GM21367 (cell line): ENCODE measurements around the gene NWD2.

ENCODE experiments used
- ATAC-seq: cut with Tn5 transposase; IDR thresholded peaks from one replicate; pipeline ENCODE4 v1.9.1; 2021; ENCODE audit not compliant: unreplicated experiment

Gene NWD2

DNA sequence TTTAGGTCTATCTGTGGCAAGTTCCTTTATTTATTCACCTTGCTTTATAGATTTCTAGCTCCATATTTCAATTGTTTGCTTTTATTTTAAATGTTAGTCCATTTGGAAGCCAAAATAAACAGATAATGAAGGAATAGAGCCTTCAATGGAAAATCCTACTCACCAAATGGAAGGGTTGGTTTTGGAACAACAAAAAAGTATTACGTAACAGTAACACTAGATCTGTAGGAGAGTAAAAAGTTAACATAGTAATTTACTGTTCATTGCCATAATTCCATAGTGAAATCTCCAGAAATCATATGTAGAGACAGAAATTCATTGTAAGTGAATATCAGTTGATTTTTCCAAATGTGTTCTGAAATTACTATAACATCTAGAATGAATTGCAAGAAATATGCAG is 34.6 kb downstream of the NWD2 start:
- no peak for ATAC-seq

DNA sequence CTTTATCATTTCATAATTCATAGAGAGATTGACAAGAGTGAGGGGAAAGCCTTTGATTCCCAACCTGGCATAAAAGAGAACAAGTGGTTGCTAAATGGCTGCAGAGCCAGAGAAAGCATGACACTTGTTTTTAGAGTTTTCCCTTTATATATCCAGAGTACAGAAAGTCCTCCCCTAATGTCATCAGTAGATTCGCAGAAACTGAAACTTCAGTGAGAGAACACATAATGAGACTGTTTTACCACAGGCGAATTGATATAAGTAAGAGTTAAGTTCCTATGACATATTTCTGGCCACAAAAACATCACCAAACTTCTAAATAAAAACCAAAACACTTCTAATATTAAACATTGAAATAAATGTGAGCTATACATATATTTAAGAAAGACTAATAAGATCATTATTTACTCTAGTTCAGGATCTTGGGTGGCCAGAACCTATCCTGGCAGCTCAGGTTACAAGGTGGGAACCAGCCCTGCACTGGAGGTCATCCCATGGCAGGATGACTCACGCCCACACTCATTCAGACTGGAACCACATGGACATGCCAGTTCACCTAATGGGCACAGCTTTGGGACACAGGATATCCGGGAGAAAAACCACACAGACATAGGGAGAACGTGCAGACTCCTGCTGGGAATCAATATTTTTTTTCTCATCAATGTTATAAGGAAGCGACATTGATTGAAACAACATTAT is 35.5 kb downstream of the NWD2 start:
- ATAC-seq, result no peak

DNA sequence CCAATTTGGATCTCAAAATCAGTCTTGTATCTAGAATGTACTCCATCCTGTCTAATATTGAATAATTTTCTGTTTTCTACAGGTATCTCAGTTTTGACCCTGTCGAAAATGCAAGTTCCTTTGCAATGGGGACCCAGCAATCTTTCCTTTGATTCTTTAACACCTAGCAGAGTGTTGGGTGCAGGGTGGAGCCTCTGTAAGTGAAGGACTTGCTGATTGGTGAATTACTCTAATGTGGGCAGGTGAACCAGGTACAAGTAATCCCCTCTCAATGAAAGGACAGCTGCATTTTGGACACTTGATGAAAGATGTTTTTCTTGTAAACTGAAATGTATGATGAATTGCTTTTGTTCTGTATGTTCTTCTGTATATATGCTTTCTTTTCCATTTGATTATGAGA is 54.9 kb downstream of the NWD2 start:
- ATAC-seq, result no peak

DNA sequence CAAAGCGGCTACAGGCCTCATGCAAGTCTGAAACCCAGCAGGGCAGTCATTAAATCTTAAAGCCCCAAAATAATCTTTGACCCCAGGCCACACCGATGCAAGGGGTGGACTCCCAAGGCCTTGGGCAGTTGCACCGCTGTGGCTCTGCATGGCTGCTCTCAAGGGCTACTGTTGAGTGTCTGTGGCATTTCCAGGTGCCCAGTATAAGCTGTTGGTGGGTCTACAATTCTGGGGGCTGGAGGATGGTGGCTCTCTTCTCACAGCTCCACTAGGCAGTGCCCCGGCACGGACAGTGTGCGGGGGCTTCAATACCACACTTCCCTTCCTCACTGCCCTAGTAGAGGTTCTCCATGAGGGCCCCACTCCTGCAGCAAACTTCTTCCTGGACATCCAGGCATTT is 60.1 kb downstream of the NWD2 start:
- ATAC-seq, result no peak

DNA sequence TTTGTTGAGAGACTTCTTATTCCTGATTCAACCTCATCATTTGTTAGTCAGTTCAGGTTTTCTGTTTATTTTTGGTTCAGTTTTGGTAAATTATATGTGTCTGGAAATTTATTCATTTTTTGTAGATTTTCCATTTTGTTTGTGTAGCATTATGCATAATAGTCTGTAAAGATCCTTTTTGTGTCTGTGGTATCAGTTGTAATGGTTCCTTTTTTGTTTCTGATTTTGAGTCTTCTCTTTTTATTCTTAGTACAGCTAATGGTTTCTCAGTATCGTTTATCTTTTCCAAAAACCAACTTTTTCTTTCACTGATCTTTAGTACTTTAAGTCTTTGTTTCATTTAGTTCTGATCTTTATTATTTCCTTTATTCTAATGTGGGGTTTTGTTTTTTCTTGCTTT is 61.4 kb downstream of the NWD2 start:
- no peak for ATAC-seq

DNA sequence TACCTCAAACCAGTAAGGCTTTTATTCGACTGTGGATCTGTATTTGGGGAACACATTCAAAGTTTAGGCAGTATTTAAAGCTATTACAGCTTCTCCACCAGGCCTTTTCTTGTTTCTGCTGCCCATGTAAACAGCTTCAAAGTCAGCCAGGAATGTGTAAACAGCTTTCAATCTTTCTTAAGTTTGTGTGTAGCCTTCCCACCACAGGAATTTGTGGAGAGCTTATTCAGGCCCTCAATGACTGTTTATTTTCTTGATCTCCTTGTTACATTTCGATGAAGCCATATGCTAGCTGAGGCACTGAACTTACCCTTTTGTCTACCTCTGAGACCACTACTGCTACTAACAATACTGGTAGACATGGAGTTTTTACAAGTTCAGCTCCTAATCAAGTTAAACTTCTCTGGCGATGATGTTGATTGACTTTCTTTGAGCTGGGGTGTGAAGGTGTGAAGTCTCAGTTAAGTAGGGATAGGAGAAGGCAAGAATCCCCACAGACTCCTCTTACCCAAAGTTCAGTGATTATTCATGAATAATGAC is 72.6 kb downstream of the NWD2 start:
- no peak for ATAC-seq

DNA sequence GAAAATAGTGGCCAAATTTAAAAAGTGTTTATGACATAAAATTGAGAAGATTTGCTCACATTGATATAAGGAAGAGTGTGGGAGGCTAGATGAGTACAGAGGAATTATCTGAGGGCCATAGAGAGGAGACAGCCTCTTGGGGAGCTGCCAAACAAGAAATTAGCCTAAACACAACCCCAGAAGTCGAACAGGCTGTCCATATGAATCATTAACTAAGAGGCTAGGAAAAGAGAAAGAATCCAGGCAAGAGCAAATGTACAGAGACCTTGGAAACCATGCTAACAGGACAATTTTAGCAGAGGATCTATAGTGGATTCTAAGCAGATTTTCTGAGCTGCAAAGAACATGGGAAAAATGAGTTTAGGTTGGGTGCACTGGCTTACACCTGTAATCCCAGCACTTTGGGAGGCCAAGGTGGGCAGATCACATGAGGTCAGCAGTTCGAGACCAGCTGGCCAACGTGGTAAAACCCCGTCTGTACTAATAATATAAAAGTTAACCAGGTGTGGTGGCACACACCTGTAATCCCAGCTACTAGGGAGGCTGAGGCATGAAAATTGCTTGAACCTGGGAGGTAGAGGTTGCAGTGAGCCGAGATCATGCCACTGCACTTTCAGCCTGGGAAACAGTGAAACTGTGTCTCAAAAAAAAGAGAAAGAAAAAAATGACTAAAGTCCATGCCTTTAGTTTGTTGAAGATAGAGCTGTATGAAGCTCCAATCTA is 76.1 kb downstream of the NWD2 start:
- ATAC-seq, result no peak

DNA sequence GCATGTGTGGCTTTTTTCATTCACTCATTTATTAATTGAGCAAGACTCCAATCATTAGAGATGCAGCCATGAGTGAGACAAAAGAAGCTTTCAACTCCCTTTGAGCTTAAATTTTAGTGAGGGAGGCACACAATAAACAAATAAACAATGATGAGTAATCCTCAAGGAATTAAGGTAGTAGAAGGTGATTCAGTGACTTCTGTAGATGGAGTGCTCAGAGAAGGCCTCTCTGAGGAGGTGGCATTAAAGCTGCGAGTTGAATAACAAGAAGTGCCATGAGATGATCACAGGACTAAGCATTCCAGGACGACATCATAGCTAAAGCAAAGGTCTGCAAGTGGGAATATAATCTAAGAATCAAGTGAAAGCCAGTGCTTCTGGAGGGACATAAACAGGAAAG is 77.6 kb downstream of the NWD2 start:
- ATAC-seq, result no peak

DNA sequence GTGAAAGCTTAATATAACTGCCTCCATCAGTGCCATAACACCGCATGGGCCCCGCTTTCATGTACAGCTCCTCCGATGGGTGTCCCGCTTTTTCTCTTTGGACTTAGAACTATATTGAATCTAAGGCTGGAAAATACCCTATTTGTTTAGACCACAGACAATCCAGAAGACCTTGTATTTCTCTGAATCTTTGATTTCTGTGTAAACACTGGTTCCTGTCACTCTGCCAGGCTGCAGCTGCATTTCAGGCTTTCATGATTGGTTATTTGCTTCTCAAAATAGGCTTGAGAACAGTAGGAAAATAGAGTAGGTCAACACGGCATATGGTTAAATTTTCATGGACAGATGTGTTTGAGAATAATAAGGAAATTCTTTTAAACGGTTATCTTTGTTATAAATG is 80.0 kb downstream of the NWD2 start:
- ATAC-seq, result no peak

DNA sequence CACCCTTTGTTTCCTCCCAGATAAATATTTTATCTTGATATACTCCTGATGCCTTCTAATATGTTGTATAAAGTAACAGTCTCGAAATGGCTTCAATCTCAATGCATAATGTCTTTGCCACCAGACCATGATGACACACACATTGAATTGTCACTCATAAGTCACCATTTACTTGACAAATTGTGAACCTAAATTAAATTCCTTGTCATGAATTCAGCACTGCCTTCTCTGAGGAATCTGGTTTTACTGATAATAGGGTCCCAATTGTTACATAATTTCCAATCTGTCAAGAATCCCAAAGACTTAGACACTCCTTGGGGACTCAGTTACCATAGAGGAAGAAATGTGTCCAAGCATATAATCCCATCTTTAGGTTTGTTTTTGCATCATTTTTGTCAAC is 82.3 kb downstream of the NWD2 start:
- no peak for ATAC-seq

DNA sequence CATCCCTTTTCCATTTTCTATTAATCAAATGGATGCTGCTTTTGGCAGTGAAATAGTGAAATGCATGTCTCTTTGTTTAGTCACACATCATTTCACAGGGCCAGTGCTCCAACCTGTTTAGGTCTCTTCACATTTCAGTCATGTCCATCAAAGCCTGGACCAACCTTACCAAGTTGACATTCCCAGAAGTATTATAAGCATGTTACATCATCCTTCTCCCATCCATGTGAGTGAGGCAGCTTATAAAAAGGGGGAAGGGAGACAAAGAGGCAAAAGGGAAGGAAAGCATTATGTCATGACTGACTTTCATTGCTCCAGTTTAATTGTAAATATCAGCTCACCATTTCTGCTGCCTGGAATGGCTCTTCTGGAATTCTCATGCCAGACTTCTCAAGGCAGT is 94.4 kb downstream of the NWD2 start:
- ATAC-seq, result no peak

DNA sequence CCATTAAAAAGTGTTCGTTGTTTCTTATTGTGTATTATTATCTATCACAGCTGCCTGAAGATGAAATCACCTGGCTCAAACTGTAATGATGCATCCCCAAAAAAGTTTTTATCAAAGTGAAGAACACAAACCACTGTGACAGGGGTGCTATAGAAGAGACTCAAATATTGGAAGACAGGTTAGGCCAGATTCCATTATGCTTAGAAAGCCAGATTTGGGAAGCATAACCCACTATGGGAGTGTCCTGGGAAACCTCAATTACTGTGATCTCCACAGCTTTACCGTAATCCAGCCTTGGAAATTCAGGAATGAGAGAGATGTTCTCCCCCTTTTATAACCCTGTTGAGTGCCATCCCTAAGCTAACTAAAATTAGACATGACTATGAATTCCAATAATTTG is 114.2 kb downstream of the NWD2 start:
- no peak for ATAC-seq

DNA sequence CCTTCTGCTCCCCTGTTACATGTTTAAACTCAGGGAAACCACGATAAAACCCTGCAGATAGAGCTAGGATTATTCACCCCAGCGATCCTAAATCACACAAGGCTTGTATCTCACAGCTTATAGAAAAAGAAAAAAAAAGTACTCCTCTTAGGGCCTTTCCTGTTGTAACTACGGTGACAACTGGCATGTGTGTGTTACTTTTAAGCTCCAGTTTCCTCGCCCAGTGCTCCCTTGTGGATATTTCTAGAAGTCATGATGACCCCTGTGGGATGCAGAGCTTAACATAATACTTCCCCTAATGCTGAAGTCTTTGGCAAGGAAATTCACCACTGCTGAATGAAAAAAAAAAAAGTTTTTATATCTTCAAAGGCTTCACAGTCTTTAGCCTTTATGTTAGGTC is 114.7 kb downstream of the NWD2 start:
- no peak for ATAC-seq

DNA sequence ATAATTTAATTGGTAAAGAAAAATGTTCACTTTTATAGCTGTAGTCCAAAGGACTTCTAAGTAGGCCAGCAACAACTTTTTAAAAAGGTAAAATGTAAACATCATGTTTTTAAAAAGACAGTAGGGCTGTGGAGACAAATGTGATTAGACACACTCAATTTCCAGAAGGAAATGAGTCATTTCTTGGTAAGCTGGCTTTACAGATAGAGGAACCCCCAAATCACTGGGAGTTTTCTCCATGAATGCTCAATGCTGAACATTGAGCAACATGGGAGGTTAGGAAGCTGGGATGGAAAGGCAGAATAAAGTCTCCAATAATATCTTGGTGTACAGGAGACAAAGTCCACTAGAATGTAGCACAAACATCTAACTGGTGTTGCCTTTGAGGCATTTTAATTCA is 121.3 kb downstream of the NWD2 start:
- ATAC-seq, result no peak

DNA sequence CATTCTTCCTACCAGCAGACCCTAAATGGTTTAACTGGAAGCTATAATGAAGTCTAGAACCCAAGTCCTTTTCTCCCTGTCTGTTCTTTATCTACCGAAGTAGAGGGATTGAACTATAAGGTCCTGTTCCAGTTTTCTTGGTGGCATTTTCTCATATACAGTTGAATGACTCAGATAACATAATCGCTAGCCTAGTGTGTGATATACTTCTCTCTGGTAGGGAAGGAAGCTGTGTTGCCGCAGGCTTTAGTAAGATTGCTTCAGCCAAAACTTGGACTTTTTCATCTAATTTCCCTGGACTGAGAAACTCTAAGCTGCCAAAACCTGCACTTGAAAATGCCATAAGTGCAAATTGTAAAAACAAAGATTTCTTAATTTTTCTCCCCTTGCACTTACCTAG is 123.4 kb downstream of the NWD2 start:
- no peak for ATAC-seq

DNA sequence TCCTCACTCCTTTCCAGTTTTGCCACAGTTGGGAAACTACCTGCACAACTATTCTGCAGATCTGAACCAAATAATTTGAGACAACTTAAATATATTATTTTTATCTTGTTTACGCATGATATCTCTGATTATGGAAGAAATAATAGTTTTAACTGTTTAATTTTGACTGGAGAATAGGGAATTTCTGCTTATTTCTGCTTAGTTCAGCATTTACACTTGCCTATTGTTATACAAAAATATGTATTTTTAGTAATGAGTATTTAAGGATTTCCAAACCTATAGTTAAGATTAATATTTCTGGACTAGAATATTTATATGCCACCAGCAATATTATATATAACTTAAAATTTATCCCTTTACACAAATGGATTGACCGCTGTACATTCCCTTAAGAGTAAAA is 125.5 kb downstream of the NWD2 start:
- no peak for ATAC-seq

DNA sequence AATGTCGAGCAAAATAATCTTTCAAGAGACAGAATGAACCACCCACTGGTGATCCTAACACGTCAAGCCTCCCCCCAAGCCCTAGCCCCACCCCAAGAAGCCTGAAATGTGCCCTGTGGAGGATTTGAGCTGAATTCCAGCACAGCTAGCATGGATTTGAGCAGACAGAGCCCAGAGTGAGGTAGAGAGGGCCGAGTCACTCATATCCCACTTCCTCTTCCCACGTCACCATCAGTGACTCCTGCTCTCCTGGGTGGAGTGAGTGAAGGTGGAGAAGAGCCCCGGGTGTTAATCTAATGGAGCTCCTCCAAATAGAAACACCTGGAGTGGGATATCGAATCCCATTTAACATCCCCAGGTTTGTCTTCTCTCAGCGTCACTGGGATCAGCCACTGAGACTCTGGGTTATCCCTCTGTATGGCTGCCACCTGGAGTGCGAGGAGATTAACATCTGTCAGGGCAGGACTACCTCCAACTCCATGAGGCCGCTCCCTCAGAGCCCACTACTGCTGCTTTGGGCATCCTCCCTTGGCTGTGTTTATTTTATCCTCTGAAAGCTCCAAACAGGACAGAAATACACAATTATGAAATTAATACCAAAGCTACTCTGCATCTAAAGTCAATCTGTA is 136.6 kb downstream of the NWD2 start:
- no peak for ATAC-seq

DNA sequence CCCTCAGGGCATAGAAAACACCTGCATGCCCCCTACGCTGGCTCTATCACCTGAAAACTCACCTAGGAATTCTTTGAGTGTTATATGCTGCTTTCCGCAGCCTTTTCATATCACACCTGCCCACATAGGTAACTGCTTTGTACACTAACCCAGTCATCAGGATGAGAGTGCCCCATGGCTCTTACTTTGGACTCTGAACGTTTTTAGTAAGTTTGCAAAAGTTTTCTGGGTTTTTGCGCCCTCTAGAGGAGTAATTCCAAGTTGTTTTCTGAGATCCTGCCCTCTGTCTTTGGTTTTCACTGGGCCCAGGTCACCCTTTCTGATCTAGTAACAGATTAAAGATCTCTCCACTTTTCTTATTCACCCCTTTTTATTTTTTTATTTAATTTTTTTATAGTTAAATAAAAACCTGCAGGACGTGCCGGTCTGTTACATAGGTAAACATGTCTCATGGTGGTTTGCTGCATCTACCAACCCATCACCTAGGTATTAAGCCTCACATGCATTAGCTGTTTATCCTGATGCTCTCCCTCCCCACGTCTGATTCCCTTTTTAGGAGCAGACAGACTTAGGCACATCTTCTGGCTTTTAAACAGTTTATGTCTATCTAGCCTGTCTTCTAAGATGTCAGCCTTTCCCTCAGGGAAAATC is 139.2 kb downstream of the NWD2 start:
- peak; percentile 61 for ATAC-seq

DNA sequence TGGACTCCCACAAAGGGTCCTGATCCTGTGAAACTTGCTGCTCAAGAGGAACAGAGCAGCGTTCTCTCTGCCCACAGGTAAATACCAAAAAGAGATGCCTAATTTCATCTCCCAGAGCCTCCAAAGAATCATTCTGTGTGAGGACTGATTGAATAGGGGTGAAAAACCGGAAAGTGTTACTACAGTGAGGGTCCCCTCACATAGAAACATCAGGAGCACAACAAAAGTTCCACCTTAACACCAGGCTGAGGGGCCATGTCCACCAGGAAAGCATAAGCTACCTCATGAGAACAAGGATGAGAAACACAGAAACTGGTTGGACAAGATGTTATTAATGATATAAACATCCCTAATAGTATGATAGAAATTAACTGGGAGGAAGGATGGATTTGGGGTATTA is 140.9 kb downstream of the NWD2 start:
- ATAC-seq, result no peak

DNA sequence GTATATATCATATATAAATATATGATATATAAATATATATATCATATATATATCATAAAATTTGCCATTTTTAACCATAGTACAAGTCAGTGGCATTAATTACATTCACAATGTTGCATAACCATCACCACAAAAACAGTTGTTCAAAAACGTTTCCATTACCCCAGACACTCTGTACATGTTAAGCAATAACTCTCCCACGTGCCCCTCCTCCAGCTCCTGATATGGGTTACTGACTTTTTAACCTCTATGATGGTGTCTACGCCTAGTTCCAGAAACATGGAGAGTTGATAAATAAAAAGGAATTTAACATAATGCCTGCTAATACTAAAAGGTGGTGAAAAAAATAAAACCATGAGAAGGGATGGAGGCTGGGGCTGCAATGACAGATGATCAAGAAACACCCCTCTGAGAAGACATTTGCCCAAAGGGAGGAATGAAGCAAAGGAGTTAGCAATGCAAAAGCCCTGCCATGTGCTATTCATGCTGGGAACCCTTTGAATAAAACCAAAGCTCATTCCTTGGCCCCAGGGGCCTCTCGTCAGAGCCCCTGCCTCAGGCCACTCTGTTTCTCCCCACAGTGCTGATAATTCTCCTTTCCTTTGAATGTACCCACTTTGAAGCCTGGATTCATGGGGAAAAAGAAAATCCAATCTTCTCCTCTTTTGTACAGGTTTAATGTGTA is 144.3 kb downstream of the NWD2 start:
- no peak for ATAC-seq

DNA sequence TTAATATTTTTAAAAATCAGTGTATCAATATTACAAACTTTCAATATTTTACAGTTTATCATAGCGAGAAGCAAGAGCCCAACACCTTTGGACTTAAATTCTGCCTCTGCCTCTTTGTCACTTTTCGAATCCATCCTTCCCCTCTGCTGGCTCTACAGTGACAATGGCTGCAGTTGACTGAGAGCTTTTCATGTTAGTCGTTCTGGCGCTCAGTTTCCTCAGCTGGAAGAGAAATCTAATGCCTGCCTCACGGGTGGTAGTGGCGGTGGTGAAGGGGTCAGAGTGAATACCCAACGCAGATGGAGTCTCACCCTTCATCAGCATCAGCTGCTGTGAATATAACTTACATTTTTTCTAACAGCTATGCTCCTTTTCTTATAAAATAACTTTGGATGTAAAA is 144.8 kb downstream of the NWD2 start:
- no peak for ATAC-seq
